ENCODE results near the gene ACE.

The ACE gene

GRCh38 chr17:63531022-63531965 lies 54.4 kb downstream of the ACE start:
- no peaks in the 10 kb centered on the region for H3K4me1 ChIP-seq (ENCODE audit: control insufficient read depth in 1 of 2, insufficient read depth in 1 of 2, low read depth in 1 of 2, low read length in 1 of 2)
- H3K27me3 ChIP-seq: peaks cover 14% of the 10 kb centered on the region
- no peak for TF ChIP-seq CTCF (IDR thresholded peaks at IDR 0.05)
- no peak overlapping the region for H3K27ac ChIP-seq
- H3K36me3 ChIP-seq: no peaks in the 10 kb centered on the region
- no peak overlapping the region for H3K4me3 ChIP-seq (ENCODE audit: low read depth in 1 of 2, low read length in 1 of 2)
- H3K9me3 ChIP-seq: no peaks in the 10 kb centered on the region

- Histone ChIP-seq H3K27me3 (peaks cover 25% of the 10 kb centered on the region), H3K27ac (no peak overlapping the region), H3K9me3 (no peaks in the 10 kb centered on the region), H3K4me1 (ENCODE audit: control insufficient read depth in 1 of 2, insufficient read depth in 1 of 2, low read depth in 1 of 2, low read length in 1 of 2) (no peaks in the 10 kb centered on the region), H3K36me3 (no peaks in the 10 kb centered on the region), H3K4me3 (ENCODE audit: low read depth in 1 of 2, low read length in 1 of 2) (no peak overlapping the region)
- TF ChIP-seq CTCF (IDR thresholded peaks at IDR 0.05): no peak
Observed at GRCh38 chr17:63533433-63534077, 56.7 kb downstream of the ACE start.

GRCh38 chr17:63534078-63534570 lies 57.3 kb downstream of the ACE start:
- H3K36me3 ChIP-seq: no peaks in the 10 kb centered on the region
- H3K27ac ChIP-seq: no peak overlapping the region
- no peaks in the 10 kb centered on the region for H3K4me1 ChIP-seq (ENCODE audit: control insufficient read depth in 1 of 2, insufficient read depth in 1 of 2, low read depth in 1 of 2, low read length in 1 of 2)
- no peaks in the 10 kb centered on the region for H3K9me3 ChIP-seq
- H3K27me3 ChIP-seq: peaks cover 31% of the 10 kb centered on the region
- H3K4me3 ChIP-seq (ENCODE audit: low read depth in 1 of 2, low read length in 1 of 2): no peak overlapping the region
- TF ChIP-seq CTCF (IDR thresholded peaks at IDR 0.05): no peak

GRCh38 chr17:63534816-63535455 lies 58.1 kb downstream of the ACE start:
- TF ChIP-seq CTCF (IDR thresholded peaks at IDR 0.05): no peak

GRCh38 chr17:63535640-63536039 lies 58.8 kb downstream of the ACE start:
- Histone ChIP-seq H3K4me1 (ENCODE audit: control insufficient read depth in 1 of 2, insufficient read depth in 1 of 2, low read depth in 1 of 2, low read length in 1 of 2) (no peaks in the 10 kb centered on the region), H3K36me3 (no peaks in the 10 kb centered on the region), H3K9me3 (no peaks in the 10 kb centered on the region), H3K4me3 (ENCODE audit: low read depth in 1 of 2, low read length in 1 of 2) (no peak overlapping the region), H3K27ac (no peak overlapping the region), H3K27me3 (peaks cover 46% of the 10 kb centered on the region)
- TF ChIP-seq CTCF (IDR thresholded peaks at IDR 0.05): no peak

More at GRCh38 chr17:63534816-63535455, 58.1 kb downstream of the ACE start:
- peaks cover 39% of the 10 kb centered on the region for H3K27me3 ChIP-seq
- H3K4me3 ChIP-seq (ENCODE audit: low read depth in 1 of 2, low read length in 1 of 2): no peak overlapping the region
- no peaks in the 10 kb centered on the region for H3K9me3 ChIP-seq
- no peaks in the 10 kb centered on the region for H3K36me3 ChIP-seq
- H3K4me1 ChIP-seq (ENCODE audit: control insufficient read depth in 1 of 2, insufficient read depth in 1 of 2, low read depth in 1 of 2, low read length in 1 of 2): no peaks in the 10 kb centered on the region
- no peak overlapping the region for H3K27ac ChIP-seq
